Naive thymus-derived CD4-positive, alpha-beta T cell (primary cell): ENCODE measurements around the gene GNAT1. TPM values are rescaled to one million over a fixed set of nuclear protein-coding genes. Genes with fewer than 3 reads are reported as not detected.
A peak's percentile ranks its signal among the peaks of the same experiment; 100 is the strongest.

ENCODE experiments used
- ATAC-seq: fragments of 150-1000 bp; cut with Tn5 transposase; 2 replicates; pipeline ENCODE4 v1.10.0; 2021; ENCODE audit warnings: mild to moderate bottlenecking, moderate library complexity
- CTCF ChIA-PET: fragments of 350-600 bp; sonication (Branson Sonifier 250); formaldehyde crosslinking; loops from one replicate; lab custom pipeline; 2021; ENCODE audit warnings: antibody characterized with exemption; lab: Charles Lee
- POLR2A ChIA-PET: fragments of 350-600 bp; sonication (Branson Sonifier 250); formaldehyde crosslinking; loops from one replicate; lab custom pipeline; 2021; ENCODE audit warnings: antibody characterized with exemption, inconsistent platforms; lab: Charles Lee
- DNase-seq, 9 donors: peaks; one replicate each; pipeline versions ENCODE4 v3.0.0 to v3.0.0-alpha.2; 2020 to 2022; ENCODE audit warnings: mixed read lengths in 1 of 9
- H3K27ac ChIP-seq: one replicate; pipeline ENCODE4 v1.7.0; 2013; ENCODE audit warnings: mild to moderate bottlenecking, low read depth, low read length, moderate library complexity
- H3K27me3 ChIP-seq, 2 donors: one replicate each; pipeline ENCODE4 v1.7.0; 2013; ENCODE audit warnings: low read length in 2 of 2, mild to moderate bottlenecking in 2 of 2, moderate library complexity in 2 of 2; ENCODE audit not compliant: control insufficient read depth in 2 of 2, insufficient read depth in 2 of 2
- H3K36me3 ChIP-seq, 3 experiments: 1 replicate in 2 of 3; 2 replicates in 1 of 3; pipeline ENCODE4 v1.7.0; 2013; ENCODE audit warnings: low read length in 3 of 3, mild to moderate bottlenecking in 3 of 3, moderate library complexity in 1 of 3; ENCODE audit not compliant: insufficient read depth in 3 of 3, control insufficient read depth in 2 of 3
- H3K4me1 ChIP-seq, 2 donors: one replicate each; pipeline ENCODE4 v1.7.0; 2013; ENCODE audit warnings: low read length in 2 of 2, mild to moderate bottlenecking in 2 of 2, moderate library complexity in 1 of 2; ENCODE audit not compliant: control insufficient read depth in 2 of 2, insufficient read depth in 2 of 2
- H3K4me3 ChIP-seq: 2 replicates; pipeline ENCODE4 v1.7.0; 2013; ENCODE audit warnings: mild to moderate bottlenecking, low read length
- H3K9me3 ChIP-seq, 3 experiments: 1 replicate in 2 of 3; 2 replicates in 1 of 3; pipeline ENCODE4 v1.7.0; 2013; ENCODE audit warnings: low read length in 3 of 3; ENCODE audit not compliant: control insufficient read depth in 2 of 3
- H3K27ac Mint-ChIP-seq, 9 donors: one replicate each; pipeline ENCODE4 v1.8.0; 2020 to 2022; ENCODE audit warnings: mixed read lengths in 9 of 9, mild to moderate bottlenecking in 8 of 9, moderate library complexity in 5 of 9, inconsistent platforms in 2 of 9
- H3K27me3 Mint-ChIP-seq, 5 donors: one replicate each; pipeline ENCODE4 v1.8.0; 2021 to 2022; ENCODE audit warnings: mixed read lengths in 5 of 5, mild to moderate bottlenecking in 1 of 5
- H3K36me3 Mint-ChIP-seq, 5 donors: one replicate each; pipeline ENCODE4 v1.8.0; 2020 to 2022; ENCODE audit warnings: mixed read lengths in 5 of 5, mild to moderate bottlenecking in 3 of 5, inconsistent platforms in 1 of 5
- H3K4me1 Mint-ChIP-seq, 7 donors: one replicate each; pipeline ENCODE4 v1.8.0; 2020 to 2022; ENCODE audit warnings: mixed read lengths in 7 of 7, mild to moderate bottlenecking in 3 of 7, inconsistent platforms in 1 of 7
- H3K4me3 Mint-ChIP-seq, 10 donors: one replicate each; pipeline ENCODE4 v1.8.0; 2020 to 2022; ENCODE audit warnings: mild to moderate bottlenecking in 10 of 10, mixed read lengths in 10 of 10, moderate library complexity in 6 of 10, inconsistent platforms in 2 of 10
- H3K9me3 Mint-ChIP-seq, 11 donors: one replicate each; pipeline ENCODE4 v1.8.0; 2020 to 2022; ENCODE audit warnings: mixed read lengths in 11 of 11, mild to moderate bottlenecking in 4 of 11, inconsistent platforms in 1 of 11, moderate library complexity in 1 of 11
- intact Hi-C, 2 donors: fragments of 100-400 bp; cut with micrococcal nuclease; formaldehyde crosslinking; loops; one replicate each; pipeline ENCODE4 v1.15.1; 2023
- polyA plus RNA-seq, 2 donors: library from polyadenylated mRNA; unstranded; fragments of 300-500 nt; fragmentation: Illumina TruSeq; gene quantifications; one replicate each; pipeline ENCODE4 v1.2.3, GENCODE V29; 2021
- total RNA-seq, 6 experiments: library from RNA in 5 of 6; stranded (reverse) in 5 of 6; gene quantifications; 1 replicate in 5 of 6; 2 replicates in 1 of 6; pipeline ENCODE4 v1.2.3 and lab custom pipeline; 2021 to 2026

GNAT1 gene
- total and polyA plus RNA-seq, 7 experiments from 2014 or later, result 0.24 to 1.2 TPM; not detected in 5

DNA sequence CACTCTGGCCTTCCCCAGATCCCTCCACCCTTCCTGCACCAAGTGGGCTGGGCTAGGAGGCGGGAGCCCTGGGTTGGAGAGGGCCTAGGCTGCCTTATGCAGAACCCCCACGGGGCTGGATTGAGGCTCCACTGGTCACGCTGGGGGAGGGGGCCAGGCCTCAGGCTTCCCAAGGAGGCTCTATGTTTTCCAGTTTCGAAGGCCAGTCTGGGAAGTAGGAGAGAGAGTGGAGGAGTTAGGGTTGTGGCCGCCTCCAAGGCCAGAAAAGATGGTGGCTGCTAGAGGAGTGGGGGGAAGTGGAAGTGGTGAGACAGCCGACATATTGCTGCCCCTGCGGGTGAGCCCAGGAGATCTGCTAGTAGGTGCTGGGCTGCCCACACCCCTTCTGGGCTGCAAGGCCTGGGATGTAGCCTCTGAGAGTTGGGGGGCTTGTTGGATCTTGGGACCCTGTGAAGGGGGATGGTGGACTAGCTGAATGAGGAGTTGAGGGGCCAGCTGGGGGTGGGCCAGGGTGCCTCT, 45.8 kb downstream of the GNAT1 start:
- POLR2A ChIA-PET, result interaction anchor here (0.6 to 15.6 kb wide), 14 partner anchors 5 to 1705 kb away, joined by 3 to 253 read pairs (median 4); partner anchors contain the start of genes GNAI2, IFRD2, PARP3 and RASSF1
- intact Hi-C loops, result loop anchor here (2.0 to 5.0 kb wide), 14 partner anchors 36 to 1820 kb away; partner anchors contain the start of genes DUSP7 (in 2 of the 2), ARIH2 (in 1 of the 2), C3orf18 (in 1 of the 2) and CISH (in 1 of the 2)
- Histone ChIP-seq H3K27me3 (no peaks in the 10 kb centered on the region), H3K36me3 (peaks cover 5 to 33% (median 7%) of the 10 kb centered on the region in 3 experiments), H3K9me3 (no peaks in the 10 kb centered on the region), H3K27ac (peak overlapping the region; percentile 84), H3K4me1 (peaks cover 43 to 48% of the 10 kb centered on the region in 2 donors), H3K4me3 (peak overlapping the region; percentile 90)
- ATAC-seq (no peak), DNase-seq (peak in 6 of 9 donors; percentile 32 to 52 (median 44))
- H3K9me3 Mint-ChIP-seq, result no peaks in the 10 kb centered on the region
- no peaks in the 10 kb centered on the region for H3K27me3 Mint-ChIP-seq
- H3K4me1 Mint-ChIP-seq, result peaks cover 25 to 54% (median 48%) of the 10 kb centered on the region in 7 donors
- peaks cover 0 to 14% (median 0%) of the 10 kb centered on the region in 5 donors for H3K36me3 Mint-ChIP-seq
- H3K27ac Mint-ChIP-seq, result peak overlapping the region; percentile 87 to 97 (median 95)
- CTCF ChIA-PET, result interaction anchor here (0.9 to 15.3 kb wide), 3 partner anchors 7 to 43 kb away, joined by 4 to 211 read pairs (median 31); no protein-coding TSS in a partner anchor
- peak overlapping the region; percentile 92 to 99 (median 98) for H3K4me3 Mint-ChIP-seq

DNA sequence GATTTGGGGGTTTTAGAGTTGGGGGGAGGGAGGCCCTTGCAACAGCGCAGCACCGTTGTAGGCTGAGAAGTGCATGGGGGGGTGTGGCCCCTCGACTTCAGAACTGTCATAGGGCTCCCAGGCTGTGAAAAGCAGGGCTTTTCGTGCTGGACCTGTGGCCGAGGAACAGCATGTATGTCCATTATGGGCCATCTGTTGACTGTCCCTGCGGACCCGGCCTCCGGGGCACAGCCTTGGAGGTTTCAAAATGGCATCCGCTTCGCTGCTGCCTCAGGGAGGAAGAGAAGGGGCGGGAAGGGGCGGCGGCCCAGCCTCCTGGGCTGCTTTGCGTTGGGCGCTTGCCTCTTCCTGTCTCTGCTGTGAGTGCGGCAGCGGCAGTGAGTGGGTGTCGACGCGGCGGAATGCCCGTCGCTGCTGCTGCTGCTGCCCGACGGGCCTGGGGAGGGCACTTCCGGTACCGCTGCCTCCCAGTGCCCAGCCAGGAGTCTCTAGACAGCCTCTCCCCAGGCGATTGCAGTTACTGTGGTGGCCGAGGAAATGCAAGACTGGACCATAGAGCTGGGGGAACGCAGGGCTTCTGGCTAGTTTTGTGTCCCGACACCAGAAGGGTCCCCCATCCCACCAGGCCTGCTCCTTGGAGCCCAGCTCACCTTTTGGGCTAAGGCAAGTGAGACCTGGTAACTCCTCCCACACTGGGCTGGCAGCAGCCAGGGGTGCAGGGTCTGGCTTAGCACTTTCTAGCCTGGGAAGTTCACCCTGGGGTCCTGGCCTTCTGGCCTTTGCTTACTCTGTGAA, 46.5 kb downstream of the GNAT1 start:
- Histone ChIP-seq H3K4me3 (peak overlapping the region; percentile 90), H3K27me3 (no peaks in the 10 kb centered on the region), H3K27ac (peak overlapping the region; percentile 84), H3K36me3 (peaks cover 5 to 33% (median 7%) of the 10 kb centered on the region in 3 experiments), H3K9me3 (no peaks in the 10 kb centered on the region), H3K4me1 (peaks cover 51 to 56% of the 10 kb centered on the region in 2 donors)
- intact Hi-C loops, result loop anchor here (1.0 to 5.0 kb wide), 16 partner anchors 8 to 1819 kb away; partner anchors contain the start of genes DUSP7 (in 2 of the 2), ARIH2 (in 1 of the 2), C3orf18 (in 1 of the 2) and CISH (in 1 of the 2)
- Mint-ChIP-seq H3K27ac (peak overlapping the region; percentile 87 to 97 (median 95)), H3K9me3 (no peaks in the 10 kb centered on the region), H3K4me1 (peaks cover 25 to 60% (median 56%) of the 10 kb centered on the region in 7 donors), H3K36me3 (peaks cover 0 to 14% (median 0%) of the 10 kb centered on the region in 5 donors), H3K4me3 (peak overlapping the region; percentile 92 to 99 (median 98)), H3K27me3 (no peaks in the 10 kb centered on the region)
- DNase-seq (peak; percentile 68 to 88 (median 86)), ATAC-seq (peak; percentile 53)
- ChIA-PET CTCF (interaction anchor here (0.6 to 15.3 kb wide), 4 partner anchors 6 to 905 kb away, joined by 4 to 211 read pairs (median 18); no protein-coding TSS in a partner anchor), POLR2A (interaction anchor here (0.6 to 15.6 kb wide), 12 partner anchors 5 to 1151 kb away, joined by 3 to 253 read pairs (median 4); partner anchors contain the start of genes GNAI2 and IFRD2)

DNA sequence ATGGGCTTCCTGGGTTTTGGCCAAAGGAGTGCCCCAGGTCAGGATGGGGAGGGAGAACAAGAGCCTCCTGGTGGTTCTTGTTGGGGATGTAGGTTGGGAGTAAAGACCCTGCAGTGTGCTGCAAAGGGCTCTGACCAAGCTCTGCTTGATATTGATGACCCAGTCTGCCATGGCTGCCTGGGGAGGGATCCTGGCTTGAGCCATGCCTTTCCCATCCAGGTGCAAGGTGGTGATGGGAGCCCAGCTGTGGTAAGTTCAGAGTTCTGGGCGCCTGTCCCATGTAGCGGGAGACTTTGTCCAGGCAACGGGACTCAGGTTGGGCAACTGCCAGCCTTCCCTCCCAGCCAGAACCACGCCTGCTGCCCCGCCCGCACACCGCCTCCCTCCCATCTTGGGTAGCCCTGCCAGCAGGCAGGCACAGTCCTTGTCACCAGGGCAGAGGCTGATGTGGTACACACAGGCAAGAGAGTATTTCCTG, 47.2 kb downstream of the GNAT1 start:
- ChIA-PET CTCF (interaction anchor here (2.0 to 4.3 kb wide), 2 partner anchors 12 to 86 kb away, joined by 4 to 31 read pairs; no protein-coding TSS in a partner anchor), POLR2A (interaction anchor here (3.4 to 15.6 kb wide), 3 partner anchors 4 to 53 kb away, joined by 17 to 253 read pairs (median 253); partner anchors contain the start of genes GNAI2 and IFRD2)
- peaks cover 57 to 62% of the 10 kb centered on the region in 2 donors for H3K4me1 ChIP-seq
- H3K9me3 ChIP-seq, result no peaks in the 10 kb centered on the region
- H3K4me1 Mint-ChIP-seq, result peaks cover 27 to 61% (median 60%) of the 10 kb centered on the region in 7 donors
- no peaks in the 10 kb centered on the region for H3K27me3 ChIP-seq
- peak overlapping the region; percentile 92 to 99 (median 98) for H3K4me3 Mint-ChIP-seq
- intact Hi-C loops, result loop anchor here (1.0 to 5.0 kb wide), 11 partner anchors 8 to 1819 kb away; partner anchors contain the start of genes ARIH2 (in 1 of the 2), C3orf18 (in 1 of the 2), CISH (in 1 of the 2) and CYB561D2 (in 1 of the 2)
- DNase-seq, result no peak
- peaks cover 0 to 14% (median 0%) of the 10 kb centered on the region in 5 donors for H3K36me3 Mint-ChIP-seq
- peak overlapping the region; percentile 90 for H3K4me3 ChIP-seq
- H3K27ac Mint-ChIP-seq, result peak overlapping the region; percentile 51 to 97 (median 95)
- H3K27ac ChIP-seq, result peak overlapping the region; percentile 84
- no peaks in the 10 kb centered on the region for H3K27me3 Mint-ChIP-seq
- H3K9me3 Mint-ChIP-seq, result no peaks in the 10 kb centered on the region
- peaks cover 5 to 35% (median 7%) of the 10 kb centered on the region in 3 experiments for H3K36me3 ChIP-seq
- ATAC-seq, result no peak

DNA sequence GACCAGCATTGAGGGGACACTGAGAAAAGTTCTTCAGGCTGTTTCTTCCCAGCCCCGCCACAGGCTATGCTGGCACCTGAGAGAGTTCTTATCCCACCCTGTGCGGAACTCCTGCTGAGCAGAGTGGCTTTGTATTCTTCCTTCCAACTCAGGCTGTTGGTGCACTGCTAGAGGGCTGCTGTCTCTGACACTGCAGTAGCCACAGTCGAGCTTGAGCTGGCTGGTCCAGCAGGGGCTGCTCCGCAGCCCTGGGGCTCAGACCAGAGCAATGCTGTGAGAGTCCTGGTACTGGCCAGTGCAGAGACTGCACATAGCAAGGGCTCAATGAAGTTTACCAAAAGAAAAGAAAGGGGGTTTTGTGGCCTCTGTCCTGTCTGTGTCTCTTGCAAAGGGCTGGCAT, 48.2 kb downstream of the GNAT1 start:
- ATAC-seq (no peak), DNase-seq (no peak)
- peak overlapping the region; percentile 84 for H3K27ac ChIP-seq
- peaks cover 5 to 37% (median 7%) of the 10 kb centered on the region in 3 experiments for H3K36me3 ChIP-seq
- no peaks in the 10 kb centered on the region for H3K27me3 Mint-ChIP-seq
- peak overlapping the region; percentile 51 to 97 (median 94) for H3K27ac Mint-ChIP-seq
- H3K4me1 ChIP-seq, result peaks cover 63 to 70% of the 10 kb centered on the region in 2 donors
- no peaks in the 10 kb centered on the region for H3K9me3 Mint-ChIP-seq
- no peaks in the 10 kb centered on the region for H3K27me3 ChIP-seq
- H3K9me3 ChIP-seq, result no peaks in the 10 kb centered on the region
- H3K4me1 Mint-ChIP-seq, result peaks cover 37 to 69% (median 66%) of the 10 kb centered on the region in 7 donors
- ChIA-PET POLR2A (interaction anchor here (0.9 to 15.6 kb wide), 3 partner anchors 8 to 11 kb away, joined by 3 to 253 read pairs (median 5); partner anchors contain the start of gene GNAI2), CTCF (interaction anchor here (2.0 to 9.5 kb wide), 2 partner anchors 9 to 85 kb away, joined by 4 to 211 read pairs; partner anchors contain the start of gene GNAI2)
- peak overlapping the region; percentile 90 for H3K4me3 ChIP-seq
- peaks cover 0 to 19% (median 0%) of the 10 kb centered on the region in 5 donors for H3K36me3 Mint-ChIP-seq
- H3K4me3 Mint-ChIP-seq, result peak overlapping the region; percentile 57 to 99 (median 98)
- intact Hi-C loops, result loop anchor here (5.0 kb wide), 9 partner anchors 113 to 1818 kb away; partner anchors contain the start of genes ARIH2 (in 1 of the 2), C3orf18 (in 1 of the 2), CISH (in 1 of the 2) and CYB561D2 (in 1 of the 2)

DNA sequence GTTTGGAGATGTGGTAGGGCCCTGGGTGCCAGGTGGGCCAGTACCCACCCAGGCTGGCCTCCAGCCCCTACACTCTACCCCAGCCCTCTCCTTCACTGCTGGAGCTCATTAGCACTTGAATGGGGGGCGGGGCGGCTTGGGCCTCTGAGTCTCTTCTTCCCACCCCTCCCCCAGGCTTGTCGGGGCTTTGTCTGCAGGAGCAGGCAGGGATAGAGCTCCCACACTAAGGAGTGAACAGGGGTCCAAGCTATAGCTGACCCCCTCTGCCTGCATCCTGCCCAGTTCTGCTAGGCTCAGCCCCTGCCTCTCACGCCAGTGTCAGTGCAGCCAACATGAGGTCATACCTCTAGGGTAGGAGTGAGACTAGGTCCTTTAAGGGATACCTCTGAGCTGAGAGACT, 49.8 kb downstream of the GNAT1 start:
- peaks cover 0 to 19% (median 0%) of the 10 kb centered on the region in 5 donors for H3K36me3 Mint-ChIP-seq
- H3K4me3 ChIP-seq, result no peak overlapping the region
- POLR2A ChIA-PET, result interaction anchor here (1.0 to 15.6 kb wide), 3 partner anchors 9 to 86 kb away, joined by 3 to 253 read pairs (median 3); partner anchors contain the start of gene GNAI2
- H3K27ac Mint-ChIP-seq, result peak overlapping the region; percentile 79 to 96 (median 90)
- H3K9me3 ChIP-seq, result no peaks in the 10 kb centered on the region
- DNase-seq, result no peak
- no peaks in the 10 kb centered on the region for H3K27me3 ChIP-seq
- peaks cover 68 to 72% of the 10 kb centered on the region in 2 donors for H3K4me1 ChIP-seq
- no peaks in the 10 kb centered on the region for H3K9me3 Mint-ChIP-seq
- peak overlapping the region; percentile 36 to 81 (median 70) for H3K4me3 Mint-ChIP-seq
- CTCF ChIA-PET, result interaction anchor here (0.7 to 9.5 kb wide), 2 partner anchors 10 to 46 kb away, joined by 3 to 211 read pairs; partner anchors contain the start of gene GNAI2
- H3K27me3 Mint-ChIP-seq, result no peaks in the 10 kb centered on the region
- peaks cover 5 to 37% (median 7%) of the 10 kb centered on the region in 3 experiments for H3K36me3 ChIP-seq
- H3K27ac ChIP-seq, result peak overlapping the region; percentile 84
- H3K4me1 Mint-ChIP-seq, result peaks cover 46 to 77% (median 72%) of the 10 kb centered on the region in 7 donors
- ATAC-seq, result no peak
- intact Hi-C loops, result no loop called here
